BE2C (cell line): ENCODE measurements around the gene HLCS.

ENCODE experiments used
- DNase-seq: peaks from one replicate; pipeline ENCODE4 v3.0.0-alpha.2; 2020
- H3K27me3 ChIP-seq: fragments of 250-450 bp; sonication (Bioruptor Pico); 2 replicates; pipeline ENCODE4 v1.5.1; 2020; ENCODE audit warnings: mild to moderate bottlenecking
- H3K36me3 ChIP-seq: fragments of 250-450 bp; sonication (Bioruptor Pico); 2 replicates; pipeline ENCODE4 v1.5.1; 2020; ENCODE audit warnings: mild to moderate bottlenecking
- H3K4me1 ChIP-seq: fragments of 250-450 bp; sonication (Bioruptor Pico); 2 replicates; pipeline ENCODE4 v1.5.1; 2020
- H3K4me3 ChIP-seq: 2 replicates; pipeline ENCODE4 v1.5.1; 2011; ENCODE audit warnings: low read depth, low read length
- H3K9me3 ChIP-seq: fragments of 250-450 bp; sonication (Bioruptor Pico); 2 replicates; pipeline ENCODE4 v1.5.1; 2020
- CTCF ChIP-seq: IDR thresholded peaks from 2 replicates; pipeline ENCODE4 v1.5.1; 2012; ENCODE audit warnings: mild to moderate bottlenecking, low read depth, low read length

HLCS gene

GRCh38 chr21:36733857-36734256 lies 232.6 kb downstream of the HLCS start:
- peaks cover 52% of the 10 kb centered on the region for H3K27me3 ChIP-seq
- DNase-seq, result no peak
- no peak overlapping the region for H3K4me3 ChIP-seq
- H3K36me3 ChIP-seq, result no peaks in the 10 kb centered on the region
- no peaks in the 10 kb centered on the region for H3K9me3 ChIP-seq
- no peaks in the 10 kb centered on the region for H3K4me1 ChIP-seq
- TF ChIP-seq CTCF, result no peak

DNA sequence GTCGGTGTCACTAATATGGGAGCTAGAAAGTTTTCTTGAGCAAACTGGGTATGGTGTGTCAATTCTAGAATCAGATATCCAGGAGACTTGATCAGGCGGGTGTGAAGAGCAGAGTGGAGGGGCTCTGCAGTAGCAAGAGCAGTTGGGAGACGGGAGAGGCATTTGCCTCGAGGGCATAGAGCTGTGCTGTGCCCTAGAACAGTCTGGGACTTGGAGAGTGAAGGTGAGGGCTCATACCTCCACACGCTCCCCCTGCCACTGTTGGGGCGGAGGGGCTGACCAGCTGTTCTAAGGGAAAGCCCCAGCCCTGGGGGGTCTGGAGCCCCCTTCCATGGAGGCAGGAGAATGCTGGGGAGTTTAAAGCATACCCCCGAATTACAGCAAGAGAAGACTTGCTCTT lies 233.7 kb downstream of the HLCS start:
- Histone ChIP-seq H3K9me3 (no peaks in the 10 kb centered on the region), H3K27me3 (peaks cover 61% of the 10 kb centered on the region), H3K4me3 (no peak overlapping the region), H3K36me3 (no peaks in the 10 kb centered on the region), H3K4me1 (no peaks in the 10 kb centered on the region)
- TF ChIP-seq CTCF, result no peak
- DNase-seq, result no peak

GRCh38 chr21:36732217-36732616 lies 234.3 kb downstream of the HLCS start:
- no peak for DNase-seq
- Histone ChIP-seq H3K9me3 (no peaks in the 10 kb centered on the region), H3K36me3 (no peaks in the 10 kb centered on the region), H3K4me1 (no peaks in the 10 kb centered on the region), H3K27me3 (peaks cover 57% of the 10 kb centered on the region), H3K4me3 (no peak overlapping the region)
- TF ChIP-seq CTCF, result no peak

GRCh38 chr21:36730291-36731281 lies 235.9 kb downstream of the HLCS start:
- Histone ChIP-seq H3K27me3 (peaks cover 55% of the 10 kb centered on the region), H3K4me3 (no peak overlapping the region), H3K36me3 (no peaks in the 10 kb centered on the region), H3K4me1 (no peaks in the 10 kb centered on the region), H3K9me3 (no peaks in the 10 kb centered on the region)
- DNase-seq, result no peak
- TF ChIP-seq CTCF, result no peak

DNA sequence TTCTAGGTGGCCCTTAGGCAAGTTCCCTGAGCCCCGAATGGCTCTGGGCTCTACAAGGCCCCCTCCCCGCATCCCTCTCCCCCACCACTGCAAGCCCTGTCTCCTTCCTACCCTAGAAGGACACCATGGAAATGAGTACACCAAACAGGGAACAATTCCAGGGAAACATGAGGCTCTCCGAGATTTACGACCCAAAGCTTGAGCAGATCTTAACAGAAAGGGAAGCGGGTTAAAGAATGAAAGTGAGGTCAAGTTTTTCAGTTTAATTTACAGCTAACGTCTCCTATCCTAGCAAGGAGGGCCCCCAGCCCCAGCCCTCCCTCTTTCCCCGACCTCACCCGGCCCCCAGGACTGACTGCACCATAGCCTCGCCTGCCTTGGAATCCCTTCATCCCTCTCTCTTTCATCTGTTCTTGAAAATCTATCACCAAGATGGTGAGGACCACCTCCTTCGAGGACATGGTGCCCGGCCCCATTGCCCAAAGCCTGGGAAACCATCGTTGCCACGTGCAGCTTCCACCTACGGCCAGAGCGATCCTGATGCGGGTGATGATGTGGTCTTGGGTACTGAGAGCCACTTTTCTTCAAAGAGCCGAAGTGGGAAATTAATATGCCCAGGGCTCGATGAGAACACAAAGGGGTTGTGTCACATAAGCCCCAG lies 237.0 kb downstream of the HLCS start:
- H3K9me3 ChIP-seq, result no peaks in the 10 kb centered on the region
- no peak overlapping the region for H3K4me3 ChIP-seq
- H3K4me1 ChIP-seq, result no peaks in the 10 kb centered on the region
- H3K36me3 ChIP-seq, result no peaks in the 10 kb centered on the region
- no peak for TF ChIP-seq CTCF
- peaks cover 55% of the 10 kb centered on the region for H3K27me3 ChIP-seq
- DNase-seq, result no peak
